Trophoblast cell (in vitro differentiated cells and primary cell): ENCODE data around the gene OSBPL3.

Experiments used
- DNase-seq, 2 donors: peaks; one replicate each; pipeline ENCODE4 v3.0.0-alpha.2; 2016
- H2AFZ ChIP-seq: 2 replicates; pipeline ENCODE4 v1.6.1; 2013; ENCODE audit warnings: low read length, moderate library complexity, mild to moderate bottlenecking; ENCODE audit not compliant: insufficient read depth, poor library complexity
- H2AK5ac ChIP-seq: 2 replicates; pipeline ENCODE4 v1.6.1; 2013; ENCODE audit warnings: mild to moderate bottlenecking, low read length
- H2BK120ac ChIP-seq: 2 replicates; pipeline ENCODE4 v1.6.1; 2013; ENCODE audit warnings: low read length, mild to moderate bottlenecking, moderate library complexity; ENCODE audit not compliant: insufficient read depth, poor library complexity
- H2BK12ac ChIP-seq: 2 replicates; pipeline ENCODE4 v1.6.1; 2013; ENCODE audit warnings: mild to moderate bottlenecking, low read length, moderate library complexity
- H2BK5ac ChIP-seq: 2 replicates; pipeline ENCODE4 v1.6.1; 2013; ENCODE audit warnings: low read length, low read depth, moderate library complexity, mild to moderate bottlenecking; ENCODE audit not compliant: poor library complexity
- H3K14ac ChIP-seq: 2 replicates; pipeline ENCODE4 v1.6.1; 2013; ENCODE audit warnings: mild to moderate bottlenecking, low read length
- H3K18ac ChIP-seq: 2 replicates; pipeline ENCODE4 v1.6.1; 2013; ENCODE audit warnings: mild to moderate bottlenecking, low read length
- H3K23ac ChIP-seq: 2 replicates; pipeline ENCODE4 v1.6.1; 2013; ENCODE audit warnings: low read length
- H3K27ac ChIP-seq: 2 replicates; pipeline ENCODE4 v1.5.1; 2013; ENCODE audit warnings: low read depth, mild to moderate bottlenecking, inconsistent platforms, low read length, moderate library complexity
- H3K27me3 ChIP-seq: 2 replicates; pipeline ENCODE4 v1.6.1; 2013; ENCODE audit warnings: inconsistent platforms, mild to moderate bottlenecking, low read length, moderate library complexity; ENCODE audit not compliant: insufficient read depth
- H3K36me3 ChIP-seq, 2 experiments: 1 replicate in 1 of 2; 2 replicates in 1 of 2; pipeline ENCODE4 v1.6.1; 2013; ENCODE audit warnings: low read length in 2 of 2, mild to moderate bottlenecking in 2 of 2, moderate library complexity in 1 of 2; ENCODE audit not compliant: insufficient read depth in 2 of 2, control insufficient read depth in 1 of 2
- H3K4ac ChIP-seq: 2 replicates; pipeline ENCODE4 v1.6.1; 2013; ENCODE audit warnings: low read depth, mild to moderate bottlenecking, low read length, moderate library complexity
- H3K4me1 ChIP-seq, 2 experiments: 1 replicate in 1 of 2; 2 replicates in 1 of 2; pipeline ENCODE4 v1.6.1; 2013; ENCODE audit warnings: low read length in 2 of 2, mild to moderate bottlenecking in 2 of 2, moderate library complexity in 1 of 2; ENCODE audit not compliant: insufficient read depth in 2 of 2, control insufficient read depth in 1 of 2
- H3K4me2 ChIP-seq: 2 replicates; pipeline ENCODE4 v1.6.1; 2013; ENCODE audit warnings: inconsistent platforms, mild to moderate bottlenecking, low read length, moderate library complexity
- H3K4me3 ChIP-seq: 2 replicates; pipeline ENCODE4 v1.5.1; 2013; ENCODE audit warnings: mild to moderate bottlenecking, low read depth, low read length, inconsistent platforms
- H3K79me1 ChIP-seq: one replicate; pipeline ENCODE4 v1.6.1; 2013; ENCODE audit warnings: low read length
- H3K79me2 ChIP-seq: 2 replicates; pipeline ENCODE4 v1.6.1; 2013; ENCODE audit warnings: low read length, mild to moderate bottlenecking; ENCODE audit not compliant: control insufficient read depth, insufficient read depth, poor library complexity
- H3K9ac ChIP-seq: 2 replicates; pipeline ENCODE4 v1.6.1; 2013; ENCODE audit warnings: mild to moderate bottlenecking, low read length
- H3K9me3 ChIP-seq: 2 replicates; pipeline ENCODE4 v1.6.1; 2013; ENCODE audit warnings: low read depth, mild to moderate bottlenecking, control low read depth, inconsistent platforms, low read length; ENCODE audit not compliant: insufficient read depth
- H4K12ac ChIP-seq: 2 replicates; pipeline ENCODE4 v1.6.1; 2013; ENCODE audit warnings: low read depth, mild to moderate bottlenecking, low read length, moderate library complexity
- H4K8ac ChIP-seq: 2 replicates; pipeline ENCODE4 v1.6.1; 2013; ENCODE audit warnings: low read depth, mild to moderate bottlenecking, low read length, moderate library complexity
- H4K91ac ChIP-seq: one replicate; pipeline ENCODE4 v1.6.1; 2013; ENCODE audit warnings: low read depth, mild to moderate bottlenecking, low read length, moderate library complexity
- WGBS: extraction: QIAGEN DNeasy Blood & Tissue Kit; methylation state at CpG from one replicate; pipeline ENCODE4 v1.1.7; 2013; ENCODE audit warnings: missing lambda C conversion rate; ENCODE audit not compliant: insufficient read length, insufficient coverage; ENCODE audit errors: extremely low coverage; 5-methylcytosine and 5-hydroxymethylcytosine counted together

OSBPL3 gene

GRCh38 chr7:24948739-24949138, 31.2 kb downstream of the OSBPL3 start:
- no peak for DNase-seq
- Histone ChIP-seq H3K9me3 (no peaks in the 10 kb centered on the region), H3K4me1 (no peaks in the 10 kb centered on the region), H2AK5ac (no peak overlapping the region), H3K27me3 (no peaks in the 10 kb centered on the region), H4K8ac (no peak overlapping the region), H2BK12ac (no peak overlapping the region), H2BK5ac (no peak overlapping the region), H3K79me2 (peaks cover 2% of the 10 kb centered on the region), H3K18ac (no peak overlapping the region), H3K4me3 (no peak overlapping the region), H3K4me2 (no peak overlapping the region), H3K79me1 (no peaks in the 10 kb centered on the region), H3K4ac (no peak overlapping the region), H3K9ac (no peak overlapping the region), H4K91ac (no peak overlapping the region), H3K14ac (no peak overlapping the region), H3K23ac (no peak overlapping the region), H3K27ac (no peak overlapping the region), H3K36me3 (no peaks in the 10 kb centered on the region), H2BK120ac (no peak overlapping the region), H4K12ac (no peak overlapping the region), H2AFZ (no peak overlapping the region)
- WGBS: no CpG with 5 or more reads among the region's 4 CpGs

- no peak overlapping the region for H3K9ac ChIP-seq
- no peak overlapping the region for H2AK5ac ChIP-seq
- peaks cover 2% of the 10 kb centered on the region for H3K79me2 ChIP-seq
- H3K27me3 ChIP-seq: no peaks in the 10 kb centered on the region
- H2BK120ac ChIP-seq: no peak overlapping the region
- H4K91ac ChIP-seq: no peak overlapping the region
- no peak overlapping the region for H3K23ac ChIP-seq
- H3K79me1 ChIP-seq: no peaks in the 10 kb centered on the region
- H4K12ac ChIP-seq: no peak overlapping the region
- H3K27ac ChIP-seq: no peak overlapping the region
- no CpG with 5 or more reads among the region's 1 CpG for WGBS
- no peak overlapping the region for H3K4me2 ChIP-seq
- no peak overlapping the region for H3K18ac ChIP-seq
- no peak overlapping the region for H2AFZ ChIP-seq
- no peak overlapping the region for H2BK5ac ChIP-seq
- H2BK12ac ChIP-seq: no peak overlapping the region
- DNase-seq: no peak
- H3K9me3 ChIP-seq: no peaks in the 10 kb centered on the region
- H3K4me3 ChIP-seq: no peak overlapping the region
- no peaks in the 10 kb centered on the region for H3K36me3 ChIP-seq
- no peak overlapping the region for H3K14ac ChIP-seq
- peaks cover 0 to 3% of the 10 kb centered on the region in 2 experiments for H3K4me1 ChIP-seq
- H4K8ac ChIP-seq: no peak overlapping the region
- H3K4ac ChIP-seq: no peak overlapping the region
Measured at GRCh38 chr7:24946467-24946866, 33.5 kb downstream of the OSBPL3 start.

DNA sequence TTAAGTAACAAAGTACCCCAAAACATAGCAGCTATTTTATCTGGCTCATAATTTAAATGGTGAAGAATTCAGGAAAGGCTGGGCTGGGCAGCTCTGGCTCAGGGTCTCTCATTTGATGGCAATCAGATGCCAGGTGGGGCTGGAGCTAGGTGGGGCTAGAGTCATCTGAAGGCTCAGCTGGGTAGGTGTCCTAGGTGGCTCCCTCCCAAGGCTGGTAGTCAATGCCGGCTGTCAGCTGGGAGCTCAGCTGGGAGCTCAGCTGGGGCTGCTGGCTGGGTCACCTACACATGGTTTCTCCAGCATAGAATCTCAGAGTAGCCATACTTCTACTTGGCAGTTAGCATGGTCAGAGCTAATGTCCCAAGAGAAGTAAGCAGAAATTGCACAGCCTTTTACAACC, 34.1 kb downstream of the OSBPL3 start:
- no peak overlapping the region for H2AFZ ChIP-seq
- no peak overlapping the region for H3K4ac ChIP-seq
- no peaks in the 10 kb centered on the region for H3K79me1 ChIP-seq
- no peak overlapping the region for H3K23ac ChIP-seq
- H4K91ac ChIP-seq: no peak overlapping the region
- no peaks in the 10 kb centered on the region for H3K9me3 ChIP-seq
- peak overlapping the region; percentile 7 for H3K9ac ChIP-seq
- H3K14ac ChIP-seq: no peak overlapping the region
- no CpG with 5 or more reads among the region's 1 CpG for WGBS
- H2BK120ac ChIP-seq: no peak overlapping the region
- no peaks in the 10 kb centered on the region for H3K27me3 ChIP-seq
- no peak overlapping the region for H2BK5ac ChIP-seq
- peaks cover 2% of the 10 kb centered on the region for H3K79me2 ChIP-seq
- peaks cover 0 to 3% of the 10 kb centered on the region in 2 experiments for H3K4me1 ChIP-seq
- no peak overlapping the region for H4K12ac ChIP-seq
- no peak overlapping the region for H3K27ac ChIP-seq
- H2AK5ac ChIP-seq: no peak overlapping the region
- no peak overlapping the region for H2BK12ac ChIP-seq
- no peak overlapping the region for H4K8ac ChIP-seq
- DNase-seq: peak in 1 of 2 donors; percentile 41
- no peak overlapping the region for H3K4me3 ChIP-seq
- H3K36me3 ChIP-seq: no peaks in the 10 kb centered on the region
- H3K4me2 ChIP-seq: no peak overlapping the region
- no peak overlapping the region for H3K18ac ChIP-seq

- no peak overlapping the region for H3K14ac ChIP-seq
- peak in 1 of 2 donors; percentile 36 for DNase-seq
- no peak overlapping the region for H2AFZ ChIP-seq
- H3K9me3 ChIP-seq: no peaks in the 10 kb centered on the region
- H4K12ac ChIP-seq: no peak overlapping the region
- H4K91ac ChIP-seq: no peak overlapping the region
- no peak overlapping the region for H3K9ac ChIP-seq
- no peak overlapping the region for H3K23ac ChIP-seq
- no peaks in the 10 kb centered on the region for H3K36me3 ChIP-seq
- no peak overlapping the region for H2AK5ac ChIP-seq
- no peak overlapping the region for H2BK120ac ChIP-seq
- no peak overlapping the region for H2BK5ac ChIP-seq
- H3K4me1 ChIP-seq: peaks cover 4 to 7% of the 10 kb centered on the region in 2 experiments
- no peak overlapping the region for H3K18ac ChIP-seq
- H3K27me3 ChIP-seq: no peaks in the 10 kb centered on the region
- H3K79me2 ChIP-seq: no peaks in the 10 kb centered on the region
- no peak overlapping the region for H3K4me2 ChIP-seq
- no peak overlapping the region for H2BK12ac ChIP-seq
- H4K8ac ChIP-seq: no peak overlapping the region
- H3K27ac ChIP-seq: no peak overlapping the region
- no peak overlapping the region for H3K4me3 ChIP-seq
- WGBS: no CpG with 5 or more reads among the region's 5 CpGs
- H3K79me1 ChIP-seq: no peaks in the 10 kb centered on the region
- no peak overlapping the region for H3K4ac ChIP-seq
Measured at GRCh38 chr7:24943096-24943948, 36.7 kb downstream of the OSBPL3 start.
